Renal cortical epithelial cell (primary cell): Measurements from ENCODE around the gene TLR6. TPM values are rescaled to one million over a fixed set of nuclear protein-coding genes. Genes with fewer than 3 reads are reported as not detected.

ENCODE experiments used
- DNase-seq: peaks from one replicate; pipeline ENCODE4 v3.0.0-alpha.2; 2011; ENCODE audit warnings: low read depth
- total RNA-seq: library from RNA; depleted of rRNA; stranded (reverse); fragments of >200 nt; gene quantifications from 2 replicates; pipeline ENCODE4 v1.2.3, GENCODE V29; 2014

TLR6 gene
- 0.65 and 2.8 TPM in 2 replicates for total RNA-seq

- peak; percentile 76 for DNase-seq
These were observed at the start of gene TLR6 for GRCh38 chr4:38856524-38857337. Gene TLR6 (minus strand): TSS chr4:38856817. CDS start chr4:38829473, 27,344 bp downstream.

- DNase-seq, result no peak
These were observed 49.2 kb upstream of the TLR6 start for GRCh38 chr4:38905652-38906385.

- DNase-seq, result no peak
These were observed 48.1 kb upstream of the TLR6 start for GRCh38 chr4:38904682-38905081.

- DNase-seq, result peak; percentile 61
These were observed 47.6 kb upstream of the TLR6 start for GRCh38 chr4:38904090-38904666.

- peak; percentile 51 for DNase-seq
These were observed 46.1 kb upstream of the TLR6 start for GRCh38 chr4:38902695-38903094.

GRCh38 chr4:38902221-38902620 is 45.6 kb upstream of the TLR6 start:
- no peak for DNase-seq

- DNase-seq, result no peak
These were observed 41.6 kb upstream of the TLR6 start for GRCh38 chr4:38898245-38898644.

- DNase-seq, result no peak
These were observed 40.3 kb upstream of the TLR6 start for GRCh38 chr4:38896940-38897339.

GRCh38 chr4:38894322-38894982 is 37.8 kb upstream of the TLR6 start:
- peak; percentile 29 for DNase-seq

- DNase-seq, result peak; percentile 47
These were observed 34.7 kb upstream of the TLR6 start for GRCh38 chr4:38891051-38891983.

GRCh38 chr4:38889143-38889542 is 32.5 kb upstream of the TLR6 start:
- peak; percentile 85 for DNase-seq

- DNase-seq, result no peak
These were observed 27.6 kb upstream of the TLR6 start for GRCh38 chr4:38884254-38884653.

GRCh38 chr4:38876636-38877035 is 20.0 kb upstream of the TLR6 start:
- no peak for DNase-seq

- no peak for DNase-seq
These were observed 16.8 kb upstream of the TLR6 start for GRCh38 chr4:38873290-38873944.

- no peak for DNase-seq
These were observed 16.0 kb upstream of the TLR6 start for GRCh38 chr4:38872620-38873019.

- DNase-seq, result no peak
These were observed 15.0 kb upstream of the TLR6 start for GRCh38 chr4:38871593-38871992.

- no peak for DNase-seq
These were observed 13.6 kb upstream of the TLR6 start for GRCh38 chr4:38870098-38870808.

- DNase-seq, result no peak
These were observed 12.9 kb upstream of the TLR6 start for GRCh38 chr4:38869511-38869910.

- DNase-seq, result no peak
These were observed 11.7 kb upstream of the TLR6 start for GRCh38 chr4:38868059-38868960.
